ENCODE data around the gene F2RL3. TPM values are rescaled to one million over a fixed set of nuclear protein-coding genes. Genes with fewer than 3 reads are reported as not detected.

Gene F2RL3
- total RNA-seq, 5 donors from 2014 or later (not counting 1 experiment from before 2014, with no cell fraction given): 0.15 to 0.44 (median 0.30) TPM; not detected in 2

DNA sequence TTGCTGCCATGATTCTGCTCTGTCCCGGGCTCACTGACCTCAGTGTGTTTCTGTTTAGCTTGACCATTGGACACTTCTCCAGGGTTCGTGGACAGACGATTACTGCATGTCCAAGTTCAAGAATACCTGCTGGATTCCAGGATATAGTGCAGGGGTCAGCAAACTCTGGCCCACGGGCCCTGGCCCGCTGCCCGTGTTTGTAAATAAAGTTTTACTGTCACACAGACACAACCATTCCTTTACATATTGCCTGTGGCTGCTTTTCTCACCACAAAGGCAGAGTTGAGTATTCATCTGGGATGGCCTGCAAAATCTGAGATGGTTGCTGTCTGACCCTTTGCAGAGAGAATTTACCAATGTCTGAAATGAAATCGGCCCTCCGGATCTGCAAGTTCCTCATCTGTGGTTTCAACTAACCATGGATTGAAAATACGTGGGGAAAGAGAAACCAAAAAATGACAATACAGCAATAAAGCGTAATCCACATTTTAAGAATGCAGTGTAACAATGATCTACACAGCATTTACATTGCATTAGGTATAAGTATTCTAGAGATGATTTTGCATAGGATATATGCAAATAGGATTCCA lies 25.9 kb upstream of the F2RL3 start:
- Mint-ChIP-seq H3K36me3 (peaks cover 50% of the 10 kb centered on the region), H3K27ac (no peak overlapping the region), H3K27me3 (no peaks in the 10 kb centered on the region), H3K4me3 (no peak overlapping the region), H3K4me1 (no peaks in the 10 kb centered on the region), H3K9me3 (no peaks in the 10 kb centered on the region)
- H3K27me3 ChIP-seq (replicated peaks in 1 of 2; ENCODE audit: control insufficient read depth in 2 of 2, extremely low read depth in 1 of 2, insufficient read depth in 2 of 2, low read length in 1 of 2): no peaks in the 10 kb centered on the region
- CTCF ChIA-PET: no interaction called here
- no peaks in the 10 kb centered on the region for H3K9me3 ChIP-seq
- POLR2A ChIA-PET: no interaction called here
- H3K27ac ChIP-seq (ENCODE audit: low read length): no peak overlapping the region
- no peak overlapping the region for H3K4me3 ChIP-seq (ENCODE audit: control insufficient read depth in 1 of 2, extremely low read depth in 1 of 2, low read length in 1 of 2)
- H3K4me1 ChIP-seq (ENCODE audit: control insufficient read depth in 1 of 2, extremely low read depth in 1 of 2, insufficient read depth in 2 of 2, low read length in 2 of 2): no peaks in the 10 kb centered on the region
- peaks cover 17 to 51% of the 10 kb centered on the region in 2 donors for H3K36me3 ChIP-seq (ENCODE audit: control insufficient read depth in 2 of 2, extremely low read depth in 1 of 2, insufficient read depth in 1 of 2, low read length in 1 of 2)
- ATAC-seq (replicated peaks in 1 of 4): no peak
- DNase-seq: no peak
- WGBS (ENCODE audit: insufficient coverage): 72% methylated on average over 5 of the region's 10 CpGs

DNA sequence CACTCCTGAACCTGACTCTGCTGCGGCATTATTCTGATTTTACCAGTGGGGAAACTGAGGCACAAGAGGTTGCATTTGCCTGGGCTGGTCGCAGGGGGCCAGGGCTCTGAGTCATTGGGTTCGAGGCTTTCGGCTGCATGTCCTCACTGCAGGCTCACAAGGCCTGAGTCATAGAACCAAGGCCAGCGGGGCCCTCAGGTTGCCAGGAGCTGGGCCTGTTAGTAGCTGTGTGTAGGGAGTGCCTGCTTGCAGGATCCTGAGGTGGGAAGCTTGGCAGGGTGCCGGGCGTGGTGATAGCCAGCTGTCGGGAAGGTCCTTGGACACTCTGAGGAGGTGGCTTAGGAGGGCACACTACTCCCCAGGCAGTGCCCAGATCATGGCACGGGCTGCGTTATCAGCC lies 21.6 kb upstream of the F2RL3 start:
- H3K27me3 ChIP-seq (replicated peaks in 1 of 2; ENCODE audit: control insufficient read depth in 2 of 2, extremely low read depth in 1 of 2, insufficient read depth in 2 of 2, low read length in 1 of 2): no peaks in the 10 kb centered on the region
- no peak overlapping the region for H3K4me3 ChIP-seq (ENCODE audit: control insufficient read depth in 1 of 2, extremely low read depth in 1 of 2, low read length in 1 of 2)
- 93% methylated on average over 9 of the region's 10 CpGs for WGBS (ENCODE audit: insufficient coverage)
- Mint-ChIP-seq H3K36me3 (peaks cover 45% of the 10 kb centered on the region), H3K27me3 (no peaks in the 10 kb centered on the region), H3K4me1 (no peaks in the 10 kb centered on the region), H3K9me3 (no peaks in the 10 kb centered on the region), H3K27ac (no peak overlapping the region), H3K4me3 (no peak overlapping the region)
- H3K27ac ChIP-seq (ENCODE audit: low read length): no peak overlapping the region
- H3K9me3 ChIP-seq: no peaks in the 10 kb centered on the region
- DNase-seq: no peak
- H3K4me1 ChIP-seq (ENCODE audit: control insufficient read depth in 1 of 2, extremely low read depth in 1 of 2, insufficient read depth in 2 of 2, low read length in 2 of 2): no peaks in the 10 kb centered on the region
- ChIA-PET CTCF (no interaction called here), POLR2A (no interaction called here)
- no peak for ATAC-seq (replicated peaks in 1 of 4)
- peaks cover 21 to 77% of the 10 kb centered on the region in 2 donors for H3K36me3 ChIP-seq (ENCODE audit: control insufficient read depth in 2 of 2, extremely low read depth in 1 of 2, insufficient read depth in 1 of 2, low read length in 1 of 2)

DNA sequence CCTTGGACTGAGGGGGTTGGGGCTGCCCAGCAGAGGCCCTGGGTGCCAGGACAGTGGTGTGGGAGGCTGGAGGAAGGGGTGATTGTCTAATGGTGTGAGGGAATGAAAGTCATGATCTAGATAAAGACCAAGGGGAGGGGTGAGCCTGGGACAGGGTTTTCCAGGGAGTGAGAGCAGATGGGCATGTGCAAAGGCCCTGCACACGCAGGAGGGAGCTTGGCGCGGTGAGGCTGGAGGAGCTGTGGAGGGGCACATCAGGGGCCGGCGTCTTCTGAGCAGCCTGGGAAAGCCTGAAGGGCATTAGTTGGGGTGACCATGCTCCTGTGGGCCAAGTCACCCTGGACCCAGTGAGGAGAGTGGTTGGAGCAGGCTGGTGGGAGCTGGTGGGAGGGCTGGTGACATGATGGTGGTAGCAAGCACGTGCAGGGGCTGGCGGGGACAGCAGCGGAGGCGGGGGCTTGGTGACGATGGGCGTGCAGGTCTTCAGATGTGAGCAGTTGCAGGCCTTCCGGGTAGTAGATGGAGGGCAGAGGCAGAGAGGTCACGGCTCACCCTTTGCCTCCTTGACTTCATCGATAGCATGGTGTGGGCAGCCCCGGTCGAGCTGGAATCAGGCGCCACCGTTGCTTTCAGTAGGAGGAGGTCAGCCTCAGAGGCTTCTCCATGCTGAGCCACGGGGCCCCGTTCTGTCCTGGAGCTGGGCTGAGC lies 20.2 kb upstream of the F2RL3 start:
- no peaks in the 10 kb centered on the region for H3K9me3 ChIP-seq
- H3K36me3 ChIP-seq (ENCODE audit: control insufficient read depth in 2 of 2, extremely low read depth in 1 of 2, insufficient read depth in 1 of 2, low read length in 1 of 2): peaks cover 18 to 77% of the 10 kb centered on the region in 2 donors
- no peaks in the 10 kb centered on the region for H3K27me3 ChIP-seq (replicated peaks in 1 of 2; ENCODE audit: control insufficient read depth in 2 of 2, extremely low read depth in 1 of 2, insufficient read depth in 2 of 2, low read length in 1 of 2)
- DNase-seq (no peak), ATAC-seq (replicated peaks in 1 of 4) (no peak)
- Mint-ChIP-seq H3K27ac (no peak overlapping the region), H3K27me3 (no peaks in the 10 kb centered on the region), H3K9me3 (no peaks in the 10 kb centered on the region), H3K4me3 (no peak overlapping the region), H3K4me1 (peaks cover 0 to 1% (median under 1%) of the 10 kb centered on the region in 3 donors), H3K36me3 (peaks cover 36% of the 10 kb centered on the region)
- H3K4me1 ChIP-seq (ENCODE audit: control insufficient read depth in 1 of 2, extremely low read depth in 1 of 2, insufficient read depth in 2 of 2, low read length in 2 of 2): no peaks in the 10 kb centered on the region
- CTCF ChIA-PET: no interaction called here
- POLR2A ChIA-PET: no interaction called here
- 97% methylated on average over 20 of the region's 20 CpGs for WGBS (ENCODE audit: insufficient coverage)
- H3K27ac ChIP-seq (ENCODE audit: low read length): no peak overlapping the region
- no peak overlapping the region for H3K4me3 ChIP-seq (ENCODE audit: control insufficient read depth in 1 of 2, extremely low read depth in 1 of 2, low read length in 1 of 2)

- Histone ChIP-seq H3K36me3 (ENCODE audit: control insufficient read depth in 2 of 2, extremely low read depth in 1 of 2, insufficient read depth in 1 of 2, low read length in 1 of 2) (peaks cover 18 to 73% of the 10 kb centered on the region in 2 donors), H3K27me3 (replicated peaks in 1 of 2; ENCODE audit: control insufficient read depth in 2 of 2, extremely low read depth in 1 of 2, insufficient read depth in 2 of 2, low read length in 1 of 2) (no peaks in the 10 kb centered on the region), H3K4me1 (ENCODE audit: control insufficient read depth in 1 of 2, extremely low read depth in 1 of 2, insufficient read depth in 2 of 2, low read length in 2 of 2) (no peaks in the 10 kb centered on the region), H3K27ac (ENCODE audit: low read length) (no peak overlapping the region), H3K4me3 (ENCODE audit: control insufficient read depth in 1 of 2, extremely low read depth in 1 of 2, low read length in 1 of 2) (no peak overlapping the region), H3K9me3 (no peaks in the 10 kb centered on the region)
- peaks cover 7 to 10% (median 9%) of the 10 kb centered on the region in 3 donors for H3K4me1 Mint-ChIP-seq
- H3K27me3 Mint-ChIP-seq: no peaks in the 10 kb centered on the region
- POLR2A ChIA-PET: no interaction called here
- peaks cover 44% of the 10 kb centered on the region for H3K36me3 Mint-ChIP-seq
- CTCF ChIA-PET: no interaction called here
- no peak overlapping the region for H3K27ac Mint-ChIP-seq
- no peaks in the 10 kb centered on the region for H3K9me3 Mint-ChIP-seq
- no peak for ATAC-seq (replicated peaks in 1 of 4)
- DNase-seq: no peak
- no peak overlapping the region for H3K4me3 Mint-ChIP-seq
- WGBS (ENCODE audit: insufficient coverage): 99% methylated on average over 26 of the region's 30 CpGs
Measured at GRCh38 chr19:16869331-16869972, 19.3 kb upstream of the F2RL3 start.

DNA sequence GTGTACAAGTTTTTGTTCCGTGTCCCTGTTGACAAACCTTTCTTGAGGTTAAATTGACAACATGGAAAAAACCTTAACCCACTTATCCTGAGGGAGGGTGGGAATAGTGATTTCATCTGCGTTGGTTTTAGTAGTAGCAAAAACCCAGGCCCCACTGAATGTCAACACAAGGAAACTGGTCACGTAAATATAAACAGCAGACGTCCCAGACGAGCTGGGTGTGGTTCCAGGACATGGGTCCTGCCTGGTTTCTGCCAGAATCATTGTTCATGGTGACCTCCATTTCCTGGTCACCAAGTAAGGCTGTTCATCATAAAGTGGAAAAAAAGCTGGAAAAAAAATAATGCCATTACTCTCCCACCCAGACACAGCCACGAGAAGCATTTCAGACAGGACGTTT lies 16.9 kb upstream of the F2RL3 start:
- Mint-ChIP-seq H3K4me3 (no peak overlapping the region), H3K9me3 (no peaks in the 10 kb centered on the region), H3K27me3 (no peaks in the 10 kb centered on the region), H3K36me3 (peaks cover 43% of the 10 kb centered on the region), H3K27ac (no peak overlapping the region), H3K4me1 (peaks cover 13 to 20% (median 17%) of the 10 kb centered on the region in 3 donors)
- 68% methylated on average over 3 of the region's 7 CpGs for WGBS (ENCODE audit: insufficient coverage)
- Histone ChIP-seq H3K27ac (ENCODE audit: low read length) (no peak overlapping the region), H3K9me3 (no peaks in the 10 kb centered on the region), H3K4me1 (ENCODE audit: control insufficient read depth in 1 of 2, extremely low read depth in 1 of 2, insufficient read depth in 2 of 2, low read length in 2 of 2) (peaks cover 0 to 4% of the 10 kb centered on the region in 2 experiments), H3K27me3 (replicated peaks in 1 of 2; ENCODE audit: control insufficient read depth in 2 of 2, extremely low read depth in 1 of 2, insufficient read depth in 2 of 2, low read length in 1 of 2) (no peaks in the 10 kb centered on the region), H3K4me3 (ENCODE audit: control insufficient read depth in 1 of 2, extremely low read depth in 1 of 2, low read length in 1 of 2) (no peak overlapping the region), H3K36me3 (ENCODE audit: control insufficient read depth in 2 of 2, extremely low read depth in 1 of 2, insufficient read depth in 1 of 2, low read length in 1 of 2) (peaks cover 12 to 68% of the 10 kb centered on the region in 2 donors)
- no peak for ATAC-seq (replicated peaks in 1 of 4)
- no peak for DNase-seq
- ChIA-PET CTCF (no interaction called here), POLR2A (no interaction called here)

DNA sequence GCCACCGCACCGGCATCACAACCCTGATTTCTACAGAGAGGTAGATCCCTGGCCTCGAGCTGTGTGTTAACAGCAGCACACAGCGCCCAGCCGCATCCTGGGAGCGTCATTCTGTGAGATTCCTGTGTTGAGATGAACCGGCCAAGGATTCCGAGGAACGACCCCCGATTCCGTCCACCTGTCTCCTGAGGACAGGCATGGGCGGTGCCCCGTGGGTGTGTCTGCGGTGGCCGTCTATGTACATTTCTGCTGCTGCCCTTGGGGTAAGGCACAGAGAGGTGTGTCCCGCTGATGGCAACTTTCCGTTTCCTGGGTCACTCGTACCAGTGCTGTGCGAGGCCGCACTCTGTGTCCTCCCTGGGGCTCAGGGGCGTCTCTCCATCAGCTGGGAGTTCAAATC lies 16.1 kb upstream of the F2RL3 start:
- Mint-ChIP-seq H3K27me3 (no peaks in the 10 kb centered on the region), H3K4me3 (no peak overlapping the region), H3K9me3 (no peaks in the 10 kb centered on the region), H3K27ac (no peak overlapping the region), H3K36me3 (peaks cover 46% of the 10 kb centered on the region), H3K4me1 (peaks cover 13 to 20% (median 17%) of the 10 kb centered on the region in 3 donors)
- no peak overlapping the region for H3K27ac ChIP-seq (ENCODE audit: low read length)
- peaks cover 0 to 4% of the 10 kb centered on the region in 2 experiments for H3K4me1 ChIP-seq (ENCODE audit: control insufficient read depth in 1 of 2, extremely low read depth in 1 of 2, insufficient read depth in 2 of 2, low read length in 2 of 2)
- no peak for ATAC-seq (replicated peaks in 1 of 4)
- no peak overlapping the region for H3K4me3 ChIP-seq (ENCODE audit: control insufficient read depth in 1 of 2, extremely low read depth in 1 of 2, low read length in 1 of 2)
- H3K36me3 ChIP-seq (ENCODE audit: control insufficient read depth in 2 of 2, extremely low read depth in 1 of 2, insufficient read depth in 1 of 2, low read length in 1 of 2): peaks cover 14 to 67% of the 10 kb centered on the region in 2 donors
- CTCF ChIA-PET: no interaction called here
- 97% methylated on average over 21 of the region's 21 CpGs for WGBS (ENCODE audit: insufficient coverage)
- H3K27me3 ChIP-seq (replicated peaks in 1 of 2; ENCODE audit: control insufficient read depth in 2 of 2, extremely low read depth in 1 of 2, insufficient read depth in 2 of 2, low read length in 1 of 2): no peaks in the 10 kb centered on the region
- DNase-seq: no peak
- POLR2A ChIA-PET: no interaction called here
- H3K9me3 ChIP-seq: no peaks in the 10 kb centered on the region

All from T-cell (primary cell).